HepG2 (cell line): Measurements from ENCODE around the gene PLEKHA5. TPM values are rescaled to one million over a fixed set of nuclear protein-coding genes. Genes with fewer than 3 reads are reported as not detected.

ENCODE experiments used
- ATAC-seq: fragments of 200-7000 bp; cut with Tn5 transposase; 3 replicates; pipeline ENCODE4 v1.9.1; 2020; ENCODE audit warnings: mild to moderate bottlenecking, moderate library complexity
- BruUV-seq: library from RNA; stranded (reverse); fragments of 400-500 nt; replicated peaks from 2 replicates; lab custom pipeline; 2021; lab: Mats Ljungman, UMichigan
- CTCF ChIA-PET: fragments of 300-600 bp; formaldehyde crosslinking; extraction: SDS; loops from one replicate; lab custom pipeline; 2021; ENCODE audit warnings: low total read pairs, inconsistent platforms, low intra/inter-chr PET ratio; lab: Yijun Ruan, JAX
- POLR2A ChIA-PET: fragments of 350-600 bp; sonication (Branson Sonifier 250); formaldehyde crosslinking; loops from one replicate; lab custom pipeline; 2020; ENCODE audit warnings: antibody characterized with exemption, inconsistent platforms; lab: Yijun Ruan, JAX
- DNase-seq: peaks from one replicate; pipeline ENCODE4 v3.0.0-alpha.2; 2015; ENCODE audit warnings: low spot score
- FAIRE-seq: peaks from 3 replicates; lab custom pipeline; 2011; peaks lifted over from hg19 to GRCh38; lab: Jason Lieb, UNC
- H2AFZ ChIP-seq: one replicate; pipeline ENCODE4 v1.6.1; 2011; ENCODE audit warnings: low read length, inconsistent platforms
- H3K27ac ChIP-seq: fragments of 300-600 bp; 3 replicates; pipeline ENCODE4 v1.8.0; 2011; ENCODE audit warnings: mixed run types, mild to moderate bottlenecking, mixed read lengths, low read length, inconsistent platforms; ENCODE audit not compliant: insufficient read depth; ENCODE audit errors: extremely low read length
- H3K27me3 ChIP-seq, 2 experiments: fragments of 200-600 bp in 1 of 2; 2 replicates in 1 of 2; 3 replicates in 1 of 2; pipeline versions ENCODE4 v1.6.0 to v1.8.0; 2011; ENCODE audit warnings: low read length in 2 of 2, mild to moderate bottlenecking in 2 of 2, moderate library complexity in 2 of 2, inconsistent platforms in 1 of 2; ENCODE audit not compliant: insufficient read depth in 2 of 2, control insufficient read depth in 1 of 2
- H3K36me3 ChIP-seq, 2 experiments: fragments of 200-600 bp in 1 of 2; replicated peaks in 1 of 2; 2 replicates in 1 of 2; 3 replicates in 1 of 2; pipeline versions ENCODE4 v1.5.1 to v1.8.0; 2011; ENCODE audit warnings: low read length in 2 of 2, inconsistent platforms in 1 of 2; ENCODE audit not compliant: insufficient read depth in 2 of 2, control insufficient read depth in 1 of 2
- H3K4me1 ChIP-seq: 2 replicates; pipeline ENCODE4 v1.5.1; 2012; ENCODE audit warnings: low read length, inconsistent platforms; ENCODE audit not compliant: insufficient read depth
- H3K4me2 ChIP-seq: 2 replicates; pipeline ENCODE4 v1.6.0; 2011; ENCODE audit warnings: low read depth, low read length, inconsistent platforms
- H3K4me3 ChIP-seq, 3 experiments: fragments of 200-600 bp in 1 of 3; sonication (generic), shearing (Covaris generic) in 1 of 3; replicated peaks in 1 of 3; 2 replicates each; pipeline ENCODE4 v1.5.1; 2011 to 2016; ENCODE audit warnings: low read length in 3 of 3, inconsistent platforms in 2 of 3, low read depth in 2 of 3, mild to moderate bottlenecking in 2 of 3, control low read depth in 1 of 3, mixed read lengths in 1 of 3; ENCODE audit not compliant: insufficient read depth in 1 of 3
- H3K79me2 ChIP-seq: one replicate; pipeline ENCODE4 v1.6.1; 2011; ENCODE audit warnings: low read length, inconsistent platforms; ENCODE audit not compliant: insufficient read depth
- H3K9ac ChIP-seq: 2 replicates; pipeline ENCODE4 v1.6.0; 2011; ENCODE audit warnings: mild to moderate bottlenecking, low read depth, low read length, inconsistent platforms; ENCODE audit not compliant: insufficient read depth
- H3K9me3 ChIP-seq: 2 replicates; pipeline ENCODE4 v1.5.1; 2012; ENCODE audit warnings: mild to moderate bottlenecking, low read length
- H4K20me1 ChIP-seq: 2 replicates; pipeline ENCODE4 v1.6.0; 2011; ENCODE audit warnings: inconsistent platforms, mild to moderate bottlenecking, low read length, moderate library complexity; ENCODE audit not compliant: insufficient read depth
- CENPX ChIP-seq: sonication (generic); formaldehyde crosslinking; IDR thresholded peaks from 2 replicates; pipeline ENCODE4 v1.9.0; 2021; ENCODE audit warnings: mild to moderate bottlenecking, missing genetic modification reagents, moderate library complexity
- DNMT1 ChIP-seq: sonication (generic); formaldehyde crosslinking; IDR thresholded peaks from 2 replicates; pipeline ENCODE4 v1.5.1; 2020; ENCODE audit warnings: mild to moderate bottlenecking, missing genetic modification reagents
- HMGXB3 ChIP-seq: sonication (generic); formaldehyde crosslinking; IDR thresholded peaks from 2 replicates; pipeline ENCODE4 v1.4.0; 2020; ENCODE audit warnings: missing genetic modification reagents, borderline replicate concordance
- ISL2 ChIP-seq: sonication (generic); formaldehyde crosslinking; IDR thresholded peaks from 2 replicates; pipeline ENCODE4 v1.5.0; 2020; ENCODE audit warnings: missing genetic modification reagents
- KAT2B ChIP-seq: fragments of 150-350 bp; IDR thresholded peaks from 2 replicates; pipeline ENCODE4 v1.6.1; 2014; ENCODE audit warnings: low read depth, low read length, borderline replicate concordance
- KDM6A ChIP-seq: IDR thresholded peaks from 2 replicates; pipeline ENCODE4 v1.6.1; 2016; ENCODE audit warnings: low read depth
- MYNN ChIP-seq: sonication (generic); formaldehyde crosslinking; IDR thresholded peaks from 2 replicates; pipeline ENCODE4 v1.4.0; 2020; ENCODE audit warnings: mild to moderate bottlenecking, low read depth, missing genetic modification reagents
- MZF1 ChIP-seq: sonication (generic); formaldehyde crosslinking; IDR thresholded peaks from 2 replicates; pipeline ENCODE4 v1.8.1; 2023; ENCODE audit warnings: mild to moderate bottlenecking, missing genetic modification reagents, borderline replicate concordance
- RBFOX2 ChIP-seq: fragments of 200-400 bp; formaldehyde crosslinking; IDR thresholded peaks from 2 replicates; pipeline ENCODE4 v1.6.1; 2017; ENCODE audit warnings: low read depth, mild to moderate bottlenecking, low read length
- SYNCRIP ChIP-seq: fragments of 200-400 bp; formaldehyde crosslinking; IDR thresholded peaks from 2 replicates; pipeline ENCODE4 v1.6.1; 2018; ENCODE audit warnings: mild to moderate bottlenecking, low read depth, low read length; ENCODE audit not compliant: insufficient read depth
- TAF1 ChIP-seq: sonication (generic); formaldehyde crosslinking; IDR thresholded peaks from 2 replicates; pipeline ENCODE4 v1.4.0; 2020; ENCODE audit warnings: missing genetic modification reagents
- ZFP82 ChIP-seq: sonication (generic); formaldehyde crosslinking; IDR thresholded peaks from 2 replicates; pipeline ENCODE4 v1.5.1; 2020; ENCODE audit warnings: mild to moderate bottlenecking, missing genetic modification reagents, borderline replicate concordance
- ZFP90 ChIP-seq: sonication (generic); formaldehyde crosslinking; IDR thresholded peaks from 2 replicates; pipeline ENCODE4 v1.8.0; 2022; ENCODE audit warnings: missing genetic modification reagents, mild to moderate bottlenecking, inconsistent platforms, borderline replicate concordance
- ZNF512 ChIP-seq: sonication (generic); formaldehyde crosslinking; IDR thresholded peaks from 2 replicates; pipeline ENCODE4 v1.4.0; 2020; ENCODE audit warnings: mild to moderate bottlenecking, missing genetic modification reagents
- WGBS: methylation state at CpG from one replicate; pipeline ENCODE4 v1.1.6; 2017; ENCODE audit warnings: low lambda C conversion rate; 5-methylcytosine and 5-hydroxymethylcytosine counted together
- in situ Hi-C: cut with HindIII; loops from 2 replicates; pipeline ENCODE4 v1.10.0; 2017; ENCODE audit warnings: low pct_unique_long_range_greater_than_20kb; ENCODE audit not compliant: extremely low pct_ligation_motif_present
- intact Hi-C: fragments of 100-400 bp; cut with micrococcal nuclease; formaldehyde crosslinking; loops from one replicate; pipeline ENCODE4 v1.10.0; 2022; ENCODE audit not compliant: unreplicated experiment
- polyA plus RNA-seq, 8 experiments: library from polyadenylated mRNA; depleted of rRNA in 3 of 8; stranded (reverse) in 7 of 8; unstranded in 1 of 8; fragments of >200 nt; fragmentation: Illumina TruSeq in 4 of 8; extraction: Trizol in 4 of 8; gene quantifications; 2 replicates each; pipeline versions ENCODE4 v1.2.1 to v1.2.3, GENCODE V29; 2011 to 2016; ENCODE audit warnings: low read depth in 4 of 8, missing spikeins in 1 of 8, mixed read lengths in 1 of 8; ENCODE audit not compliant: insufficient read depth in 1 of 8
- total RNA-seq, 5 experiments: library from RNA; depleted of rRNA; stranded (reverse); fragments of >200 nt; fragmentation: Illumina TruSeq; extraction: Trizol; gene quantifications; 2 replicates each; pipeline ENCODE4 v1.2.3, GENCODE V29; 2016; ENCODE audit warnings: low read depth in 1 of 5

Gene PLEKHA5
- total and polyA plus RNA-seq, 2 of the 13 experiments (the other 11 are each of a cell fraction or from before 2014, with no cell fraction given), result 4.2 to 15.4 TPM

GRCh38 chr12:19306366-19306765, 176.8 kb downstream of the PLEKHA5 start:
- no peaks in the 10 kb centered on the region for H3K79me2 ChIP-seq
- no peak for FAIRE-seq

GRCh38 chr12:19307451-19307850, 177.9 kb downstream of the PLEKHA5 start:
- H2AFZ ChIP-seq, result no peak overlapping the region
- ChIA-PET POLR2A (no interaction called here), CTCF (no interaction called here)
- no peak overlapping the region for H3K27ac ChIP-seq
- no peaks in the 10 kb centered on the region for H4K20me1 ChIP-seq
- WGBS, result 82% methylated on average over 6 of the region's 6 CpGs
- no peaks in the 10 kb centered on the region for H3K79me2 ChIP-seq
- in situ Hi-C loops (loop anchor here (25.0 kb wide), 1 partner anchor 445 kb away; no protein-coding TSS in a partner anchor), intact Hi-C loops (no loop called here)
- no peak overlapping the region for H3K4me2 ChIP-seq
- peaks cover 0 to 3% of the 10 kb centered on the region in 2 experiments; a peak in 1 of 5 replicates for H3K36me3 ChIP-seq
- no peak overlapping the region for H3K9ac ChIP-seq
- DNase-seq (no peak), FAIRE-seq (no peak), ATAC-seq (no peak)
- H3K9me3 ChIP-seq, result no peaks in the 10 kb centered on the region
- no TSS peak for BruUV-seq
- no peaks in the 10 kb centered on the region for H3K4me1 ChIP-seq
- no peaks in the 10 kb centered on the region for H3K27me3 ChIP-seq
- no peak overlapping the region for H3K4me3 ChIP-seq
- no peak for TF ChIP-seq ZFP90 (CRISPR knock-in tag)
- no peak for TF ChIP-seq ISL2
- TF ChIP-seq KAT2B, result no peak
- no peak for TF ChIP-seq DNMT1 (CRISPR knock-in tag)
- no peak for TF ChIP-seq MYNN
- TF ChIP-seq HMGXB3 (CRISPR knock-in tag), result no peak
- no peak for TF ChIP-seq KDM6A (CRISPR knock-in tag)
- TF ChIP-seq RBFOX2, result no peak
- TF ChIP-seq TAF1, result no peak
- no peak for TF ChIP-seq CENPX (CRISPR knock-in tag)
- no peak for TF ChIP-seq ZNF512 (CRISPR knock-in tag)
- TF ChIP-seq ZFP82 (CRISPR knock-in tag), result no peak
- no peak for TF ChIP-seq MZF1 (CRISPR knock-in tag)

More at GRCh38 chr12:19306366-19306765, 176.8 kb downstream of the PLEKHA5 start:
- Histone ChIP-seq H3K4me3 (no peak overlapping the region), H3K4me2 (no peak overlapping the region), H3K36me3 (peaks cover 0 to 3% of the 10 kb centered on the region in 2 experiments; a peak in 1 of 5 replicates), H2AFZ (no peak overlapping the region), H4K20me1 (no peaks in the 10 kb centered on the region), H3K9ac (no peak overlapping the region), H3K9me3 (no peaks in the 10 kb centered on the region), H3K27me3 (no peaks in the 10 kb centered on the region), H3K27ac (no peak overlapping the region), H3K4me1 (no peaks in the 10 kb centered on the region)
- intact Hi-C loops, result no loop called here
- CTCF ChIA-PET, result no interaction called here
- no TSS peak for BruUV-seq
- WGBS, result 99% methylated on average over 35 of the region's 35 CpGs
- TF ChIP-seq SYNCRIP, result no peak
- DNase-seq, result no peak
- no peak for ATAC-seq
- POLR2A ChIA-PET, result no interaction called here
- in situ Hi-C loops, result loop anchor here (25.0 kb wide), 1 partner anchor 444 kb away; no protein-coding TSS in a partner anchor
